Stomach smooth muscle (tissue), 2 donors: Measurements from ENCODE around the gene SFXN5.

Experiments used
- H3K27ac ChIP-seq: one replicate; pipeline ENCODE4 v1.7.0; 2013; ENCODE audit warnings: mild to moderate bottlenecking, low read length, inconsistent platforms
- H3K27me3 ChIP-seq, 2 donors: one replicate each; pipeline ENCODE4 v1.7.0; 2013; ENCODE audit warnings: low read length in 2 of 2; ENCODE audit not compliant: insufficient read depth in 2 of 2, control insufficient read depth in 1 of 2
- H3K36me3 ChIP-seq, 2 donors: one replicate each; pipeline ENCODE4 v1.7.0; 2013; ENCODE audit warnings: low read length in 2 of 2; ENCODE audit not compliant: control insufficient read depth in 2 of 2, insufficient read depth in 2 of 2
- H3K4me1 ChIP-seq: one replicate; pipeline ENCODE4 v1.7.0; 2013; ENCODE audit warnings: low read length; ENCODE audit not compliant: control insufficient read depth, insufficient read depth
- H3K4me3 ChIP-seq, 2 donors: one replicate each; pipeline ENCODE4 v1.7.0; 2013; ENCODE audit warnings: low read length in 2 of 2
- H3K9ac ChIP-seq, 2 donors: one replicate each; pipeline ENCODE4 v1.7.0; 2013; ENCODE audit warnings: low read length in 2 of 2, mild to moderate bottlenecking in 1 of 2
- H3K9me3 ChIP-seq, 2 donors: one replicate each; pipeline ENCODE4 v1.7.0; 2013; ENCODE audit warnings: low read length in 2 of 2; ENCODE audit not compliant: control insufficient read depth in 2 of 2
- donor health status: healthy.
- donor health status: Pancreatic carcinoma.

Gene SFXN5

GRCh38 chr2:72996117-72996502 is 75.4 kb downstream of the SFXN5 start:
- Histone ChIP-seq H3K4me3 (no peak overlapping the region), H3K9me3 (no peaks in the 10 kb centered on the region), H3K9ac (no peak overlapping the region), H3K27ac (no peak overlapping the region), H3K27me3 (no peaks in the 10 kb centered on the region), H3K4me1 (no peaks in the 10 kb centered on the region), H3K36me3 (peaks cover 0 to 2% of the 10 kb centered on the region in 2 donors)

GRCh38 chr2:72995430-72996116 is 75.9 kb downstream of the SFXN5 start:
- no peaks in the 10 kb centered on the region for H3K9me3 ChIP-seq
- no peaks in the 10 kb centered on the region for H3K4me1 ChIP-seq
- H3K9ac ChIP-seq = no peak overlapping the region
- no peaks in the 10 kb centered on the region for H3K27me3 ChIP-seq
- H3K36me3 ChIP-seq = peaks cover 0 to 2% of the 10 kb centered on the region in 2 donors
- H3K27ac ChIP-seq = no peak overlapping the region
- no peak overlapping the region for H3K4me3 ChIP-seq

GRCh38 chr2:72994991-72995380 is 76.5 kb downstream of the SFXN5 start:
- Histone ChIP-seq H3K27me3 (no peaks in the 10 kb centered on the region), H3K27ac (no peak overlapping the region), H3K9ac (no peak overlapping the region), H3K36me3 (no peaks in the 10 kb centered on the region), H3K9me3 (no peaks in the 10 kb centered on the region), H3K4me1 (no peaks in the 10 kb centered on the region), H3K4me3 (no peak overlapping the region)

- H3K27ac ChIP-seq = no peak overlapping the region
Observed at GRCh38 chr2:72994282-72994990, 77.1 kb downstream of the SFXN5 start.

GRCh38 chr2:72993933-72994280 is 77.6 kb downstream of the SFXN5 start:
- H3K9ac ChIP-seq = no peak overlapping the region
- H3K4me1 ChIP-seq = no peaks in the 10 kb centered on the region

More at GRCh38 chr2:72994282-72994990, 77.1 kb downstream of the SFXN5 start:
- H3K9ac ChIP-seq = no peak overlapping the region
- H3K9me3 ChIP-seq = no peaks in the 10 kb centered on the region
- H3K4me1 ChIP-seq = no peaks in the 10 kb centered on the region
- no peaks in the 10 kb centered on the region for H3K27me3 ChIP-seq
- no peaks in the 10 kb centered on the region for H3K36me3 ChIP-seq
- no peak overlapping the region for H3K4me3 ChIP-seq

GRCh38 chr2:72993147-72993932 is 78.2 kb downstream of the SFXN5 start:
- no peak overlapping the region for H3K27ac ChIP-seq

More at GRCh38 chr2:72993933-72994280, 77.6 kb downstream of the SFXN5 start:
- Histone ChIP-seq H3K27ac (no peak overlapping the region), H3K9me3 (no peaks in the 10 kb centered on the region), H3K4me3 (no peak overlapping the region), H3K36me3 (no peaks in the 10 kb centered on the region), H3K27me3 (no peaks in the 10 kb centered on the region)

GRCh38 chr2:72992734-72993102 is 78.8 kb downstream of the SFXN5 start:
- Histone ChIP-seq H3K27me3 (no peaks in the 10 kb centered on the region), H3K27ac (no peak overlapping the region), H3K36me3 (peaks cover 0 to 6% of the 10 kb centered on the region in 2 donors), H3K9me3 (no peaks in the 10 kb centered on the region), H3K4me3 (no peak overlapping the region), H3K4me1 (no peaks in the 10 kb centered on the region), H3K9ac (no peak overlapping the region)

More at GRCh38 chr2:72993147-72993932, 78.2 kb downstream of the SFXN5 start:
- no peaks in the 10 kb centered on the region for H3K27me3 ChIP-seq
- H3K9ac ChIP-seq = no peak overlapping the region
- H3K4me1 ChIP-seq = no peaks in the 10 kb centered on the region
- no peaks in the 10 kb centered on the region for H3K9me3 ChIP-seq
- no peak overlapping the region for H3K4me3 ChIP-seq
- H3K36me3 ChIP-seq = peaks cover 0 to 1% of the 10 kb centered on the region in 2 donors

- H3K4me3 ChIP-seq = no peak overlapping the region
- no peak overlapping the region for H3K27ac ChIP-seq
- peaks cover 0 to 8% of the 10 kb centered on the region in 2 donors for H3K36me3 ChIP-seq
- H3K27me3 ChIP-seq = no peaks in the 10 kb centered on the region
- H3K9ac ChIP-seq = no peak overlapping the region
- H3K4me1 ChIP-seq = no peaks in the 10 kb centered on the region
- no peaks in the 10 kb centered on the region for H3K9me3 ChIP-seq
Observed at GRCh38 chr2:72991980-72992733, 79.4 kb downstream of the SFXN5 start.

GRCh38 chr2:72991439-72991725 is 80.1 kb downstream of the SFXN5 start:
- Histone ChIP-seq H3K9ac (no peak overlapping the region), H3K27ac (no peak overlapping the region), H3K4me3 (no peak overlapping the region), H3K36me3 (peaks cover 4 to 8% of the 10 kb centered on the region in 2 donors), H3K4me1 (no peaks in the 10 kb centered on the region), H3K9me3 (no peaks in the 10 kb centered on the region), H3K27me3 (no peaks in the 10 kb centered on the region)

GRCh38 chr2:72990695-72991438 is 80.6 kb downstream of the SFXN5 start:
- Histone ChIP-seq H3K36me3 (peaks cover 7 to 8% of the 10 kb centered on the region in 2 donors), H3K9ac (no peak overlapping the region), H3K27ac (no peak overlapping the region), H3K9me3 (no peaks in the 10 kb centered on the region), H3K4me3 (no peak overlapping the region), H3K27me3 (no peaks in the 10 kb centered on the region), H3K4me1 (no peaks in the 10 kb centered on the region)
